Stimulated activated CD8-positive, alpha-beta memory T cell treated with anti-CD3 and anti-CD28 coated beads, Interleukin-4, amount 100 ng/mL, for 4 hours (primary cell): ENCODE measurements around the gene GNAT1.
"Not testable (repeated sequence)": the region's sequence is repeated elsewhere in the genome, so short reads cannot be mapped to it uniquely, and the experiment has no call there.

ENCODE experiments used
- DNase-seq, 2 donors: peaks; one replicate each; pipeline ENCODE4 v3.0.0-alpha.2; 2020; ENCODE audit warnings: low read depth in 2 of 2, low spot score in 1 of 2

The GNAT1 gene

GRCh38 chr3:50237754-50238548 is 46.5 kb downstream of the GNAT1 start:
- DNase-seq, result peak; percentile 56 to 78

GRCh38 chr3:50238549-50239026 is 47.2 kb downstream of the GNAT1 start:
- DNase-seq, result no peak

- no peak for DNase-seq
These were observed 48.2 kb downstream of the GNAT1 start for GRCh38 chr3:50239649-50240048.

- DNase-seq, result no peak
These were observed 49.8 kb downstream of the GNAT1 start for GRCh38 chr3:50241163-50241562.

GRCh38 chr3:50241713-50242380 is 50.4 kb downstream of the GNAT1 start:
- no peak for DNase-seq

- DNase-seq, result no peak
These were observed 51.0 kb downstream of the GNAT1 start for GRCh38 chr3:50242381-50242770.

- DNase-seq, result peak in 1 of 2 donors; percentile 19
These were observed 51.6 kb downstream of the GNAT1 start for GRCh38 chr3:50242851-50243542.

- DNase-seq, result no peak
These were observed 52.1 kb downstream of the GNAT1 start for GRCh38 chr3:50243543-50243895.

- not testable (repeated sequence) for DNase-seq
These were observed 53.4 kb downstream of the GNAT1 start for GRCh38 chr3:50244813-50245212.

GRCh38 chr3:50245251-50245745 is 53.9 kb downstream of the GNAT1 start:
- DNase-seq, result no peak

- peak; percentile 86 to 95 for DNase-seq
These were observed 54.6 kb downstream of the GNAT1 start for GRCh38 chr3:50245831-50246516.

- peak; percentile 64 to 75 for DNase-seq
These were observed 55.1 kb downstream of the GNAT1 start for GRCh38 chr3:50246517-50246954.
